Activated CD4-positive, alpha-beta memory T cell treated with anti-CD3 and anti-CD28 coated beads for 36 hours (primary cell): ENCODE data around the gene MPC2. TPM values are rescaled to one million over a fixed set of nuclear protein-coding genes. Genes with fewer than 3 reads are reported as not detected.

ENCODE experiments used
- CTCF ChIA-PET: fragments of 350-600 bp; sonication (Branson Sonifier 250); formaldehyde crosslinking; loops from one replicate; lab custom pipeline; 2021; ENCODE audit warnings: antibody characterized with exemption, inconsistent platforms; lab: Charles Lee
- POLR2A ChIA-PET: fragments of 350-600 bp; sonication (Branson Sonifier 250); formaldehyde crosslinking; loops from one replicate; lab custom pipeline; 2021; ENCODE audit warnings: antibody characterized with exemption; lab: Charles Lee
- DNase-seq: peaks from one replicate; pipeline ENCODE4 v3.0.0-alpha.2; 2020
- H3K27ac Mint-ChIP-seq: one replicate; pipeline ENCODE4 v1.8.0; 2021; ENCODE audit warnings: mixed read lengths
- H3K27me3 Mint-ChIP-seq: one replicate; pipeline ENCODE4 v1.8.0; 2021; ENCODE audit warnings: mixed read lengths
- H3K36me3 Mint-ChIP-seq: one replicate; pipeline ENCODE4 v1.8.0; 2021; ENCODE audit warnings: mixed read lengths
- H3K4me1 Mint-ChIP-seq: one replicate; pipeline ENCODE4 v1.8.0; 2021; ENCODE audit warnings: low read depth, mixed read lengths
- H3K4me3 Mint-ChIP-seq: one replicate; pipeline ENCODE4 v1.8.0; 2021; ENCODE audit warnings: mild to moderate bottlenecking, mixed read lengths
- H3K9me3 Mint-ChIP-seq: one replicate; pipeline ENCODE4 v1.8.0; 2021; ENCODE audit warnings: mixed read lengths
- intact Hi-C: fragments of 100-400 bp; cut with micrococcal nuclease; formaldehyde crosslinking; loops from one replicate; pipeline ENCODE4 v1.15.1; 2023
- total RNA-seq, 2 experiments: library from RNA; stranded (reverse); gene quantifications; one replicate each; pipeline ENCODE4 v1.2.3, GENCODE V29; 2021

The MPC2 gene
- 10 to 100 TPM; 68.4 to 71.3 TPM for total RNA-seq

GRCh38 chr1:167936930-167937708 lies at the start of gene MPC2:
Gene MPC2, minus strand, starts transcription at chr1:167937072. Its CDS starts 1,231 bp downstream, at chr1:167935841.
- POLR2A ChIA-PET, result interaction anchor here (0.6 to 1.9 kb wide), 3 partner anchors 9 to 290 kb away, joined by 3 to 6 read pairs (median 5); no protein-coding TSS in a partner anchor
- peak; percentile 72 for DNase-seq
- CTCF ChIA-PET, result interaction anchor here (0.8 to 5.3 kb wide), 3 partner anchors 12 to 223 kb away, joined by 3 to 27 read pairs (median 3); no protein-coding TSS in a partner anchor
- no peaks in the 10 kb centered on the region for H3K9me3 Mint-ChIP-seq
- H3K4me1 Mint-ChIP-seq, result peaks cover 35% of the 10 kb centered on the region
- H3K4me3 Mint-ChIP-seq, result peak within 1 kb of the TSS; percentile 91
- peaks cover 8% of the 10 kb centered on the region for H3K36me3 Mint-ChIP-seq
- intact Hi-C loops, result loop anchor here (1.0 to 5.0 kb wide), 9 partner anchors 134 to 1955 kb away; partner anchors contain the start of genes POU2F1, RCSD1, SCYL3 and TADA1
- peak within 1 kb of the TSS; percentile 100 for H3K27ac Mint-ChIP-seq
- H3K27me3 Mint-ChIP-seq, result no peaks in the 10 kb centered on the region

GRCh38 chr1:167984886-167985489 lies 48.1 kb upstream of the MPC2 start:
- H3K27me3 Mint-ChIP-seq, result no peaks in the 10 kb centered on the region
- H3K4me1 Mint-ChIP-seq, result peaks cover 2% of the 10 kb centered on the region
- H3K36me3 Mint-ChIP-seq, result peaks cover 10% of the 10 kb centered on the region
- DNase-seq, result peak; percentile 20
- ChIA-PET CTCF (no interaction called here), POLR2A (no interaction called here)
- no peak overlapping the region for H3K4me3 Mint-ChIP-seq
- H3K27ac Mint-ChIP-seq, result no peak overlapping the region
- no peaks in the 10 kb centered on the region for H3K9me3 Mint-ChIP-seq
- intact Hi-C loops, result no loop called here

- Mint-ChIP-seq H3K4me3 (no peak overlapping the region), H3K9me3 (no peaks in the 10 kb centered on the region), H3K36me3 (peaks cover 14% of the 10 kb centered on the region), H3K27ac (no peak overlapping the region), H3K4me1 (peaks cover 2% of the 10 kb centered on the region), H3K27me3 (no peaks in the 10 kb centered on the region)
- CTCF ChIA-PET, result no interaction called here
- DNase-seq, result no peak
- intact Hi-C loops, result no loop called here
- POLR2A ChIA-PET, result no interaction called here
Measured at GRCh38 chr1:167983797-167984420, 47.0 kb upstream of the MPC2 start.

- DNase-seq, result no peak
- Mint-ChIP-seq H3K9me3 (no peaks in the 10 kb centered on the region), H3K4me1 (no peaks in the 10 kb centered on the region), H3K27ac (no peak overlapping the region), H3K27me3 (no peaks in the 10 kb centered on the region), H3K36me3 (peaks cover 23% of the 10 kb centered on the region), H3K4me3 (no peak overlapping the region)
- ChIA-PET POLR2A (no interaction called here), CTCF (no interaction called here)
- intact Hi-C loops, result no loop called here
Measured at GRCh38 chr1:167981933-167982332, 45.1 kb upstream of the MPC2 start.

- no peaks in the 10 kb centered on the region for H3K27me3 Mint-ChIP-seq
Measured at GRCh38 chr1:167977245-167977644, 40.4 kb upstream of the MPC2 start.

GRCh38 chr1:167974698-167975097 lies 37.8 kb upstream of the MPC2 start:
- intact Hi-C loops, result no loop called here
- Mint-ChIP-seq H3K27ac (no peak overlapping the region), H3K9me3 (no peaks in the 10 kb centered on the region), H3K4me1 (no peaks in the 10 kb centered on the region), H3K36me3 (peaks cover 30% of the 10 kb centered on the region), H3K27me3 (no peaks in the 10 kb centered on the region), H3K4me3 (no peak overlapping the region)
- ChIA-PET POLR2A (no interaction called here), CTCF (no interaction called here)
- DNase-seq, result no peak

More at GRCh38 chr1:167977245-167977644, 40.4 kb upstream of the MPC2 start:
- no peak for DNase-seq
- ChIA-PET POLR2A (no interaction called here), CTCF (no interaction called here)
- intact Hi-C loops, result no loop called here
- no peaks in the 10 kb centered on the region for H3K9me3 Mint-ChIP-seq
- H3K4me3 Mint-ChIP-seq, result no peak overlapping the region
- H3K36me3 Mint-ChIP-seq, result peaks cover 38% of the 10 kb centered on the region
- H3K27ac Mint-ChIP-seq, result no peak overlapping the region
- no peaks in the 10 kb centered on the region for H3K4me1 Mint-ChIP-seq

DNA sequence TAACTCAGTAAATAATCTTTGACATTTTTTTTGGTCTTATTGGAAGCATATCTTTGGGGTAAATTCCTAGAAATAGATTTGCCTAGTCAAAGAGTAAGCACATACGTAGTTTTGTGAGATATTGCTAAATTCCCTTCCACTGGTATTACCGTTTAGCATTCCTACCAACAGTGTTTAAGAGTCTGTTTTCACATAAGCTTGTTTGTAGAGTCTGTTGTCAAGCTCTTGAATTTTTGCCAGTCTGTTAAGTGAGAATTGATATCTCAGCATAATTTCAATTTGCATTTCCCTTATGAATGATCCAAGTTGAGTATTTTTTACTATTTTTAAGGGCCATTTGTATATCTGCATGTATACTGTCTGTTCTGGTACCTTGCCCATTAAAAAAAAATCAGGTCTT lies 37.0 kb upstream of the MPC2 start:
- Mint-ChIP-seq H3K9me3 (no peaks in the 10 kb centered on the region), H3K36me3 (peaks cover 29% of the 10 kb centered on the region), H3K4me1 (no peaks in the 10 kb centered on the region), H3K27me3 (no peaks in the 10 kb centered on the region), H3K4me3 (no peak overlapping the region), H3K27ac (no peak overlapping the region)
- intact Hi-C loops, result no loop called here
- no peak for DNase-seq
- CTCF ChIA-PET, result no interaction called here
- POLR2A ChIA-PET, result no interaction called here

- Mint-ChIP-seq H3K27me3 (no peaks in the 10 kb centered on the region), H3K27ac (no peak overlapping the region), H3K4me3 (no peak overlapping the region), H3K36me3 (peaks cover 13% of the 10 kb centered on the region), H3K4me1 (no peaks in the 10 kb centered on the region), H3K9me3 (no peaks in the 10 kb centered on the region)
- intact Hi-C loops, result no loop called here
- ChIA-PET CTCF (no interaction called here), POLR2A (no interaction called here)
- no peak for DNase-seq
Measured at GRCh38 chr1:167968569-167968968, 31.7 kb upstream of the MPC2 start.

- no peak overlapping the region for H3K27ac Mint-ChIP-seq
- CTCF ChIA-PET, result no interaction called here
- POLR2A ChIA-PET, result no interaction called here
Measured at GRCh38 chr1:167966050-167966449, 29.2 kb upstream of the MPC2 start.

GRCh38 chr1:167964646-167965045 lies 27.8 kb upstream of the MPC2 start:
- no peaks in the 10 kb centered on the region for H3K27me3 Mint-ChIP-seq
- peaks cover 21% of the 10 kb centered on the region for H3K36me3 Mint-ChIP-seq
- intact Hi-C loops, result no loop called here
- no peaks in the 10 kb centered on the region for H3K9me3 Mint-ChIP-seq
- no peak for DNase-seq
- H3K4me1 Mint-ChIP-seq, result no peaks in the 10 kb centered on the region
- CTCF ChIA-PET, result no interaction called here
- H3K27ac Mint-ChIP-seq, result no peak overlapping the region
- POLR2A ChIA-PET, result no interaction called here
- no peak overlapping the region for H3K4me3 Mint-ChIP-seq

More at GRCh38 chr1:167966050-167966449, 29.2 kb upstream of the MPC2 start:
- peaks cover 21% of the 10 kb centered on the region for H3K36me3 Mint-ChIP-seq
- no peaks in the 10 kb centered on the region for H3K27me3 Mint-ChIP-seq
- H3K9me3 Mint-ChIP-seq, result no peaks in the 10 kb centered on the region
- intact Hi-C loops, result no loop called here
- H3K4me1 Mint-ChIP-seq, result no peaks in the 10 kb centered on the region
- no peak overlapping the region for H3K4me3 Mint-ChIP-seq
- DNase-seq, result no peak

DNA sequence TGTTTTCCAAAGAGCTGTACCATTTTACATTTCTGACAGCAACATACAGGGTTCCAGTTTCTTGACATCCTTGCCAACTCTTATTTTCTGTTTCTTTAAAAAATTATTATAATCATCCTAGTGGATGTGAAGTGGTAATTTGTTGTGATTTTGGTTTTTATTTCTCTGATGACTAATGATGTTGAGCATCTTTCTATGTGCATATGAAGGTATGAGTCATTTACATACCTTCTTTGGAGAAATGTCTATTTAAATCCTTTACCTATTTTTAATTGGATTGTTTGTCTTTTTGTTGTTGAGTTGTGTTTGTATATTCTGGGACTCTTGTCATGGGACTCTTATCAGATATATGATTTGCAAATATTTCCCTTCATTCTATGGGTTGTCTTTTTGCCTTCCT lies 20.8 kb upstream of the MPC2 start:
- peaks cover 17% of the 10 kb centered on the region for H3K4me1 Mint-ChIP-seq
- H3K27me3 Mint-ChIP-seq, result no peaks in the 10 kb centered on the region

GRCh38 chr1:167955915-167956314 lies 19.0 kb upstream of the MPC2 start:
- H3K27me3 Mint-ChIP-seq, result no peaks in the 10 kb centered on the region
- CTCF ChIA-PET, result no interaction called here
- no peak overlapping the region for H3K4me3 Mint-ChIP-seq
- H3K36me3 Mint-ChIP-seq, result peaks cover 22% of the 10 kb centered on the region
- H3K27ac Mint-ChIP-seq, result no peak overlapping the region
- DNase-seq, result no peak
- POLR2A ChIA-PET, result no interaction called here
- H3K4me1 Mint-ChIP-seq, result peaks cover 18% of the 10 kb centered on the region
- intact Hi-C loops, result no loop called here
- no peaks in the 10 kb centered on the region for H3K9me3 Mint-ChIP-seq

More for the DNA sequence above, 20.8 kb upstream of the MPC2 start:
- CTCF ChIA-PET, result interaction anchor here (0.7 kb wide), 1 partner anchor 125 kb away, joined by 3 read pairs; no protein-coding TSS in a partner anchor
- H3K4me3 Mint-ChIP-seq, result no peak overlapping the region
- POLR2A ChIA-PET, result no interaction called here
- H3K36me3 Mint-ChIP-seq, result peaks cover 26% of the 10 kb centered on the region
- no peaks in the 10 kb centered on the region for H3K9me3 Mint-ChIP-seq
- H3K27ac Mint-ChIP-seq, result no peak overlapping the region
- intact Hi-C loops, result no loop called here
- no peak for DNase-seq
